Measurements from ENCODE around the gene ASTN2.

The ASTN2 gene

GRCh38 chr9:116627433-116627832 is 787.4 kb downstream of the ASTN2 start:
- TF ChIP-seq, protein P1, sequence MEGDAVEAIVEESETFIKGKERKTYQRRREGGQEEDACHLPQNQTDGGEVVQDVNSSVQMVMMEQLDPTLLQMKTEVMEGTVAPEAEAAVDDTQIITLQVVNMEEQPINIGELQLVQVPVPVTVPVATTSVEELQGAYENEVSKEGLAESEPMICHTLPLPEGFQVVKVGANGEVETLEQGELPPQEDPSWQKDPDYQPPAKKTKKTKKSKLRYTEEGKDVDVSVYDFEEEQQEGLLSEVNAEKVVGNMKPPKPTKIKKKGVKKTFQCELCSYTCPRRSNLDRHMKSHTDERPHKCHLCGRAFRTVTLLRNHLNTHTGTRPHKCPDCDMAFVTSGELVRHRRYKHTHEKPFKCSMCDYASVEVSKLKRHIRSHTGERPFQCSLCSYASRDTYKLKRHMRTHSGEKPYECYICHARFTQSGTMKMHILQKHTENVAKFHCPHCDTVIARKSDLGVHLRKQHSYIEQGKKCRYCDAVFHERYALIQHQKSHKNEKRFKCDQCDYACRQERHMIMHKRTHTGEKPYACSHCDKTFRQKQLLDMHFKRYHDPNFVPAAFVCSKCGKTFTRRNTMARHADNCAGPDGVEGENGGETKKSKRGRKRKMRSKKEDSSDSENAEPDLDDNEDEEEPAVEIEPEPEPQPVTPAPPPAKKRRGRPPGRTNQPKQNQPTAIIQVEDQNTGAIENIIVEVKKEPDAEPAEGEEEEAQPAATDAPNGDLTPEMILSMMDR (conservative IDR thresholded peaks at IDR 0.05) = no peak
- H3K27ac ChIP-seq = no peak overlapping the region

- TF ChIP-seq, protein P1 (conservative IDR thresholded peaks at IDR 0.05) = no peak
- H3K27ac ChIP-seq = no peak overlapping the region
Measured at GRCh38 chr9:116626762-116627161, 788.1 kb downstream of the ASTN2 start.

DNA sequence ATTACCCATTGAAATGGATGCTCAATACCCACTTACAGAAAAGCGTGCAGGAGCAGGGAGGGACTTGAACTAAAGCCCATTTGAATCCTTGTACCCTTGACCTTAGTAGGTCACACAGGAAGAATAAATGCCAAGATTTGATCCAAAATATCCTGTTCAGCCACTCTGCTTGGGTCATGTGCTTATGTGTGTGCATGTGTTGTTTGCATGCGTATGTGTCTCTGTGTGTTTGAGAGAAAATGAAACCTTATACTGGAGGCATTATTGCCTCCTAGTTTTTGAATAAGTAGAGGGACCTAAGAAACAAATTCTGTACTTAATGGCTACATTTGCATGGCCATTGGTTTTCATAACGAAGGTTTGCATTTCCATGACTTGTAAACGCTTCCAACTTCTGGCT is 791.1 kb downstream of the ASTN2 start:
- no peak overlapping the region for H3K27ac ChIP-seq
- TF ChIP-seq, protein P1 (conservative IDR thresholded peaks at IDR 0.05) = no peak

- TF ChIP-seq, protein P1 (conservative IDR thresholded peaks at IDR 0.05) = no peak
- no peak overlapping the region for H3K27ac ChIP-seq
Measured at GRCh38 chr9:116617389-116617788, 797.5 kb downstream of the ASTN2 start.

DNA sequence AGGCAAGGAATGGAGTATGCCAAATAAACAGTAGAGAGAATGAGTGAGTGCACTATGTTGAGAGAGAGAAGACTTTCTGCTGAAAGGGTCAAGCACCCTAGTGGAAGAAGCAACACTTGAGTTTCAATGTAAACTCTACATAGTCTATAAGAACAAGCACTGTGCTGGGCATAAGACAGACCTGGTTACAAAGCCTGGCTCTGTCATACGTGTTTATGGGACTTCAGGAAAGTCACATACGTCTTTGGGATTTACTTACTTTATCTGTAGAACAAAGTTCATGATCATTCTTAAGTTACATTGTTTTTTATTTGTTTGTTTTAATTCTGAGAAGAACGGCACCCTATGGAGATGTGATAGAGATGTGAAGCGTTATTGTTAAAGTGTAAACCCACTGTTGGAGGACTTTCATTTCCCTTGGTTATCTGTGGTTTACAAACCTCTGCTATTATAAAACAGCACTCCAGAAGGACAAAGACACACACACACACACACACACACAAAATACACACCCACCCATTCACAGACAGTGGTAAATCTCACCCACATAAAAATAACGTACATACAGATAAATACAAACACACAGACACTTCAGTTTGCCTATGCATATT is 798.4 kb downstream of the ASTN2 start:
- no peak overlapping the region for H3K27ac ChIP-seq
- TF ChIP-seq, protein P1 (conservative IDR thresholded peaks at IDR 0.05) = no peak

- no peak overlapping the region for H3K27ac ChIP-seq
- TF ChIP-seq, protein P1 (conservative IDR thresholded peaks at IDR 0.05) = no peak
Measured at GRCh38 chr9:116608064-116608463, 806.8 kb downstream of the ASTN2 start.

DNA sequence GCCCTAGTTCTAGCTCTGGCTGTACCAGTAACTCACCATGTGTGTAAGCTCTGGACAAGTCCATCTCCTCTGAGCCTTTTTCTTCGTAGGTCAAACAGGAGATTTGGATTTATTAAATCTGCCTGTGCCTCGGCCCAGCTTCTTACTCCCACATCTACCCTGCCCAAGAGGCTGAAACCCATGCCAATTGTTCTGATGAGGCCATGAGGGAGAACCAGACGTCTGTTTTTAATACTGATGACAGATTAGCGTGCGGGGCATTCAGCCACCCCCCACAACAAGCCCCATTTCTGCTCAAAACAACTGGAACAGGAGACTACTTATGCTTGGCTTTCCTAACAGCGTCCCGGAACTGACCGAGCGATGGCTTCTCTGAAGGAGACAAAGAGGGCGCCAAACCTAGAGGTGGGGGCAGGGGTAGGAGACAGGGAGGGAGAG is 808.9 kb downstream of the ASTN2 start:
- no peak overlapping the region for H3K27ac ChIP-seq
- TF ChIP-seq, protein P1 (conservative IDR thresholded peaks at IDR 0.05) = no peak

Data from VCaP (cell line).